Stimulated activated CD8-positive, alpha-beta memory T cell treated with anti-CD3 and anti-CD28 coated beads, Interleukin-7, amount 100 ng/mL, for 1 hour (primary cell): Measurements from ENCODE around the gene RNF166.
A peak's percentile ranks its signal among the peaks of the same experiment; 100 is the strongest.

Experiments used
- DNase-seq, 2 donors: peaks; one replicate each; pipeline ENCODE4 v3.0.0-alpha.2; 2020; ENCODE audit warnings: low read depth in 2 of 2

The RNF166 gene, protein sequence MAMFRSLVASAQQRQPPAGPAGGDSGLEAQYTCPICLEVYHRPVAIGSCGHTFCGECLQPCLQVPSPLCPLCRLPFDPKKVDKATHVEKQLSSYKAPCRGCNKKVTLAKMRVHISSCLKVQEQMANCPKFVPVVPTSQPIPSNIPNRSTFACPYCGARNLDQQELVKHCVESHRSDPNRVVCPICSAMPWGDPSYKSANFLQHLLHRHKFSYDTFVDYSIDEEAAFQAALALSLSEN

DNA sequence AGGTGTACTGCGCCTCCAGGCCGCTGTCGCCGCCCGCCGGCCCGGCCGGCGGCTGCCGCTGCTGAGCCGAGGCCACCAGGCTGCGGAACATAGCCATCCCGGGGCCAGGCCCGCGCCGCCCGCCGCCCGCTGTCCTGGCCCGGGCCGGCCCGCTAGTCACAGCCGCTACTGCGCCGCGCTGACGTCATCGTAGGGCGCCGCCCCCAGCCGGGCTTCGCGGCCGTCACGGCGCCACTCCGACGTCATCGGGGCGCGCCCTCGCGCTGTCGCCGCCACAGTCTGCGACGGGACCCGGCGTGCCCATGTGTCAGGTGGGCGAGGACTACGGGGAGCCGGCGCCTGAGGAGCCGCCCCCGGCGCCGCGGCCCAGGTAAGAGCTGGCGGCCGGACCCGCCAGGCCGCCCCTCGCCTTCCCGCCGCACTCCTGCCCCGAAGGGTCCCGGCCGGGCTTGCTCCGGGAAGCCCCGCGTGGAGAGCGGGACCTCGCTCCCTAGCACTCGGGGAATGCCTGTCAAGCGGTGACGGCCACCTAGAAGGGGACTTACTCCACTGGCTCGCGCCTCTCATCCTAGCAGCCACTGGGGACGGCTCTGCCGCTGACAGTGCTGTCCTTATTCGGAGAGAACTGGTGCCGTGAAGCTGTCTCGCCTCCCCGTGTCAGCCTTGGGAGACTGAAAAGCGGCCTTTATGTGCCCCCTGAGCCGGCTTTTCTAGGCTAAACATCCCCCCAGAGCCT, at the start of gene RNF166, which contains the start of gene CTU2:
TSS of gene RNF166 (minus strand) at position 180 of the 736 bp plus-strand sequence. CDS start at position 97, 83 bp downstream.
TSS of gene CTU2 (plus strand) at position 275 of the 736 bp plus-strand sequence. CDS start at position 303, 28 bp downstream.
- peak; percentile 85 to 86 for DNase-seq

DNA sequence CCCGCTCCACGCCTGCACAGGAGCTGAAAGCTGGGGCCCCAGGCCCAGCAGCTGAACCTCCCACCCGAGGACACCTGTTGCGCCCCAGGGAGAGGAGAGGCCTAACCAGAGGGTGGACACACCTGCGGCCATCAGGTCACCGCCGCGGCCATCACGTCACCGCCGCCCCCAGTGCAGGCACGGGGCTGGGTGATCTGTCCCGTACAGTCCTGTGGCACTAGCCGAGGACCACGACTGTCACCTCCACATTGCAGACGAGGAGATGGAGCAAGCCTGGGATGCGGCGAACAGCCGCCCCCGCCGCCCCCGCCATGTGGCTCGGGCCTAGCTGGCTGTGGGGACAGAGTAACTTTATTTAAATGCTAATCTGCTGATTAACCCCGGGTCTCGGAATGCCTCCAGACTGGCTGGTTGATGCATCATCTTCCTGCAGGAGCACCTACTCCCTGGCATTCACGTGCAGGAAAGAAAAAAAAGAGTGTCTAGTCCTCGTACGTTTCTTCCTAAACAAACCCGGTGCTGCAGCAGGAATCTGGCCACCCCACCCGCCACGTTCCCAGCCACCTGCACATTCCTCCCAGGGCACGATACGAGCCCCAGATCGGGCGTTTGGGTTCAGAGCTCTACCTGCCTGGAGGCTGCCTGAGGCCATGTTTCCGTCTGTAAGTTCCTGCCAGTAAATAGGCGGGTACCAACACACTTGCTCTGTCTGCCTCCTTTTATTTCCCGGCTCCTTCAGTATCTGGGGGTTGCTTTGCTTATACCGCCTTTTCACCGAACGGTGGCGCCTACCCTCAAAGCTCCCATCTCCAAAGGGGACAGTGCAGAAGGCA, 48.9 kb upstream of the RNF166 start:
- no peak for DNase-seq

DNA sequence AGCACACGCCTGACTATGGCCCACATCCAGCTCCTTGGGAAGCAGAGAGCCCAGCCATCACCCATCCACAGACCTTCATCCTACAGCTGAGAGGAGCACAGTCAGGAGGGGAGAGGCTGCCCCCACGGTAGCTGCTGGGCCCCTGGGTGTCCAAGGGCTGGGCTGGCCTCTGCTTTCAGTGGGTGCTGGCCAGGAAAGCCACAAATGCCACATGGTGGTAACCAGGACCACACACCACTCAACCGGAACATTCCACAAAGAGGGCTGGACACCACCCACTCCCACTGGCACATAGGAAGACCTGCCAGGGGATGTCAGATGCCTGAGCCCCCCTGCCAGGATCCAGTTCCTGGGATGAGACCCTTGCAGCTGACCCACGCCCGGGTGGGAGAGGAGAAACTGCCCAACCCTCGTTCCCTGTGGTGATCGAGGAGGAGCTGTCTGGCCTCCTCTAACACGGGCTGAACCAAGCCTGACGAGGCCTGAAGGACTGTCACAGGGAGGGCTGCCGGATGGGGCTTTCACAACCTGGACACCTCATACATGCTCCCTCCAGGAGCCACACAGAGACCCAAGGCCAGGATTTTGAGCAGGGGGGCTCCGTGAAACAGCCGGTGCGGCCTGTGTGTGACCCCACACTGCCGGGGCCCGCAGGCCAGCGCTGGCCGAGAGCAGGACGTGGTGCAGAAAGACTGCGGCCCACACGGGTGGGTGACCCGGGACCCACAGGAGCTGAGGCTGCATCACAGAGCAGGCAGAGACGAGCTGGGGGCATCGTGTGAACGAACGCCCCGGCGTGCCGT, 48.1 kb upstream of the RNF166 start:
- DNase-seq, result no peak

GRCh38 chr16:88753602-88754001, 47.4 kb upstream of the RNF166 start:
- no peak for DNase-seq

DNA sequence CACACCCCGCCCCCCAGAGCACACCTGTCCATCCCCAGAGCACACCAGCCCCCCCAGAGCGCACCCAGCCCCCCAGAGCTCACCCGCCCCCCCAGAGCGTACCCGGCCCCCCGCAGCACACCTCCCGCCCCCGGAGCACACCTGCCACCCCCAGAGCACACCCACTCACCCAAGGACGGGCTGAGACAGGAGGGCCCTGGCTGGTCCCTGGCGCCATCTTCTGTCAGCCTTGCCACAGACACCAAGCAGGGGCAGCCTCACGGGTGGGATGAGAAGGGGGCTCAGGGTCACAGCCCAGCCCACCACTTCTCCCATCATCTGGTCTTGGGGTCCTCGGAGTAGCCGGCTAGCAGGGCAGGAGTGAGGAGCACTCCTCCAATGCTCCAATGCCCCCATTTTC, 47.0 kb upstream of the RNF166 start:
- DNase-seq, result no peak

GRCh38 chr16:88752386-88753002, 46.3 kb upstream of the RNF166 start:
- no peak for DNase-seq

DNA sequence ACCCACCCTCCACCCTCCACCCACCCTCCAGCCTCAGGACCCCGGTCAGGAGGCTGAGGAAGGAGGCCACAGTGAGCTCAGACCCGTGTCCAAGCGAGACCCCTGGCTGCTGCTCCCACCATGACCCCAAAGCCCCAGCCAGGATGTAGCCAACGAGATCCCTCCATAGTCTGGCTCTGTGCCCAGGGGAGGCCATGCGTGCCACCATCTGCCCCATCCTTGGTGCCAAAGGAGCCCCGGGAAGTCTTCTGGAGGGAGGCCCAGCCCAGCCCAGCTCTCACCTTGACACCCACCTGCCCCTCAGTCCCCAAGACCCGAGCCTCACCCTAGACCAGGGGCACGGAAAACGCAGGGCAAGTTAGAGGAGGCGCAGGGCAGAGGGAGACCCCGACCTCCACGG, 44.6 kb upstream of the RNF166 start:
- DNase-seq, result no peak

GRCh38 chr16:88749358-88749757, 43.1 kb upstream of the RNF166 start:
- DNase-seq, result no peak

GRCh38 chr16:88748364-88748763, 42.2 kb upstream of the RNF166 start:
- DNase-seq, result no peak

DNA sequence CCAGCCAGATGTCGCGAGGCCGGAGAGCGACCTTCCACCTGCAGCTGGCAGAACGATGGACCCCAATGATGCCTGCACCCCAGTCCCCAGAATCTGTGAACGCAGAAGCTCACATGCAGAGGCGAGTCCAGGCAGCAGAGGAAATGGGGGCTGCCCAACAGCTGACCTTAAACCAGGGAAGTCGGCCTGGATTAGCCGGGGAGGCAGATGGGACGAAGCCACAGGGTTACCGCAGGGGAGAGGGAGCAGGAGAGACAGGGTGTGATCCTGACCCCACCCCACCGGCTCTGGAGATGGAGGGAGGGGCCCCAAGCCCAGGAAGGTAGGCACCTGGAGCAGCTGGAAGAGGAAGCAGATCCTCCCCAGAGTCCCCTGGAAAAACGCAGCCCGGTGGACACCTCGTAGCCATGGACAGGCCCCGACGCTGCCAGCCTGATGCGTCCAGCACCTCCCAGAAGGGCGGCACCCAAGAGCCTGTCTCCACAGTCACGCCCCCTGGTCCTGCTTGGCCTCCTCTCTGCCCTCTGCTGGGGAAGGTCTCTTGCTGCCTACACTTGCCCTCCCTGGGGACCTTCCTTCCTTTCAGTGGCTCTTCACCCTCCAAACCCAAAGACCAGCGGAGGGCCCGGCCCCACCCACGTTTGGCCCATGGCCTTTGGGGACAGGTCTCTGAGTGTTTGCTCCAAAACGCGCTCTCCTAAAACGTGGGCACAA, 41.5 kb upstream of the RNF166 start:
- DNase-seq, result no peak

DNA sequence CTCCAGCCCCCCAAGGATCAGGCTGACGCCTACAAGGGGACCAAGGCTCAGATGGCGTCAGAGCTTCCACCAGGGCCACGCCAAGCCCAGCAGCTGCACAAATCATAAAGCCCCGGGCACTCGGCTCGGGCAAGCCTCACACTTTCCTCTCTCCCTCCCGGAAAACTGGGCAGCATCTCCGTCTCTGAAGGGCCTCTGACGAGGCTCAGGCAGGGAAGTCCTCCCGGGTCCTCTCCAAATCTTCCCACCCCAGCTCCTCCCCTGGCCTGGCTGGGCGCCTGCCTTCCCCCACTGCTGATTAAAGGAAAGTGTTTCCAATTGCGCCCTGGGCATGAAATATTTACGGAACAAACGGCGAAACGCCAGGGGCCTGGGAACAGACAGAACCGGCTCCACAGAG, 40.3 kb upstream of the RNF166 start:
- no peak for DNase-seq

GRCh38 chr16:88744577-88745521, 38.6 kb upstream of the RNF166 start:
- DNase-seq, result no peak

DNA sequence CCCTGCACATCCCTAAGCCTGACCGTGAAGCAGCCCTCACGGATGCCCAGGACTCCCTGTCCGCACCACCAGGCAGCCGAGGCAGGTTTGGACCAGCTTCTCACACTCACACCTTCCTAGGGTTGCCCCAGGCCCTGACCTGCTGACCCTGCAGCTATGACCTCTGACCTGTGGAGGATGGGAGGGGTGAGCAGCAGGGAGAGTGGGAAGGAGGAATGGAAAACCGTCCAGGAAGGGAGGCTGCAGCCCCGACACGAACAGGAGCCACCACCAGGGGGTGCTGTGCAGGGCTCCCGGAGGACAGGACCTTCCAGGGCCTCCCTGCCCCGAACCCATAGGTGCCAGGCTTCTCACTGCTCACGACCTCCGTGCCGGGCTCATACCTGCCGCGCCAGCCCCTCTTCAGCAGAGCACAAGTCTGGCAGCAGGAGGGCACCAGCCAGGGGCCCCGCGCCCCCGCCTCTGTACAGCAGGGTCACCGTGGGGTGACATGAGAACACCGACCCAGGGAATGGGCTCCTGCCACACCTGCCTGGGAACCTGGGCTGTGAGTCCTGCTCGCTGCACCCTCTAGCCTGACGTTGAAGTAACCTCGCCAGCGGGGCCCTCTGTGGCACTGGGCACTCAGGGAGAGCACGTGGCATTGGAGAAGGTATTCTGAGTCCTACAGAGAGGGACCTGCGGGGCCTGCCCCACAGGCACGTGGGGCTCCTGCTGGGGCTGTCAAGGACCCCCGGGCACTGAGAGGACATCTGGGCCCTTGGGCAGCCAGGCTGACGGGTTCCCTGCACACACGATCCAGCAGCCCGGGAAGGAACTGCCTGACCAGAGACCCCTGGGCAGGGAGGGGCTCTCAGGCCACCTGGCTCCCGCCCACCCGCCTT, 37.7 kb upstream of the RNF166 start:
- peak; percentile 55 to 67 for DNase-seq

- no peak for DNase-seq
Measured at GRCh38 chr16:88742896-88743605, 36.8 kb upstream of the RNF166 start.

DNA sequence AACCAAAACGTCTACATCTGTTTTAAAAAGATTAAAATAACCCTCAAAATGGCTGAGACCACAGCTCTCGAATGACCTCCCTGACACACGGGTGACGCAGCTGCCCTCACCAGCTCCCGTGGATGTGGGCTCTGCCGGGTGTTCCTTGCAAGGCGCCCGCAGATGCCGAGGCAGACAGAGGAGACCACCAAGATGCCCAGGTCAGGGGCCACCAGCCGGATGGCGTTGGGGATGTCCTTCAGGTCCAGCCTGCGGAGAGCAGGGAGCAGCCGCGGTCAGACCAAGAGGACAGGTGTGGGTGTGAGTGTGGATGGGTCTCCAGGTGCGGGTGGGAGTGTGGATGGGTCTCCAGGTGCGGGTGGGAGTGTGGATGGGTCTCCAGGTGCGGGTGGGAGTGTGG, 35.2 kb upstream of the RNF166 start:
- no peak for DNase-seq

GRCh38 chr16:88740727-88741055, 34.5 kb upstream of the RNF166 start:
- DNase-seq, result no peak

DNA sequence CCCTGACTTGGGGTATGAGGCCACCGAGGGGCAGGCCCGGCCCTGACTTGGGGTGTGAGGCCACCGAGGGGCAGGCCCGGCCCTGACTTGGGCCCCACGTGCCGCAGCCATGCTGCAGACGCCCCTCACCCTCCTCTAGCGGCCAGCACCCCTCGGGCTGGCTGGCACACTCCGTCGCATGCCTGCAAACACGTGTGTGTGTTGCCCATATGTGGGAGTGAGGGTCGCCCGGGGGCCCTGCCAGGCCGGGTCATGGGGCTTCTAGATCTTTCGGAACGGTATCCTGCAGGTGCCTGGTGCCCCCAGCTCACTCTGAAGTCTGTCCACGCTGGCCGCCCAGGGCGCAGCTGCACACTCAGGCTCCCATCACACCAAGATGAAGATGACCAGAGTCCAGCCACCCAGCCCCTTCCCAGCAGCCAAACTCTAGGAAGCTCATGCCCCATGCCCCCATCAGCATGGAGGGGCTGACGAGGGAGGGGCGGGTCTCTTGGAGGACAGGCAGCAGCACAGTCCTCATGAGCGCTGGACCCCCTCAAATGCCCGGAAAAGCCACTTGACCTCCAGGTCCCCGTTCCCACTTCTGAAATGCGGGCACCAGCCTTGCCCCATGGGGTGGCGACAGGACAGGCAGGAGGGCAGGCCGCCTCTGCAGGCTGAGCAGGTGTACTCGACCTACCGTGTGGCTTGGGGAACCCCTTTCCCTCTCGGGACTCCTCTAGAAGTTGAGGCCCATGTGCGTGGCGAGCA, 33.9 kb upstream of the RNF166 start:
- no peak for DNase-seq
